ENCODE data around the gene ATG7.
"Not testable (repeated sequence)": the region's sequence is repeated elsewhere in the genome, so short reads cannot be mapped to it uniquely, and the experiment has no call there.

Gene ATG7

DNA sequence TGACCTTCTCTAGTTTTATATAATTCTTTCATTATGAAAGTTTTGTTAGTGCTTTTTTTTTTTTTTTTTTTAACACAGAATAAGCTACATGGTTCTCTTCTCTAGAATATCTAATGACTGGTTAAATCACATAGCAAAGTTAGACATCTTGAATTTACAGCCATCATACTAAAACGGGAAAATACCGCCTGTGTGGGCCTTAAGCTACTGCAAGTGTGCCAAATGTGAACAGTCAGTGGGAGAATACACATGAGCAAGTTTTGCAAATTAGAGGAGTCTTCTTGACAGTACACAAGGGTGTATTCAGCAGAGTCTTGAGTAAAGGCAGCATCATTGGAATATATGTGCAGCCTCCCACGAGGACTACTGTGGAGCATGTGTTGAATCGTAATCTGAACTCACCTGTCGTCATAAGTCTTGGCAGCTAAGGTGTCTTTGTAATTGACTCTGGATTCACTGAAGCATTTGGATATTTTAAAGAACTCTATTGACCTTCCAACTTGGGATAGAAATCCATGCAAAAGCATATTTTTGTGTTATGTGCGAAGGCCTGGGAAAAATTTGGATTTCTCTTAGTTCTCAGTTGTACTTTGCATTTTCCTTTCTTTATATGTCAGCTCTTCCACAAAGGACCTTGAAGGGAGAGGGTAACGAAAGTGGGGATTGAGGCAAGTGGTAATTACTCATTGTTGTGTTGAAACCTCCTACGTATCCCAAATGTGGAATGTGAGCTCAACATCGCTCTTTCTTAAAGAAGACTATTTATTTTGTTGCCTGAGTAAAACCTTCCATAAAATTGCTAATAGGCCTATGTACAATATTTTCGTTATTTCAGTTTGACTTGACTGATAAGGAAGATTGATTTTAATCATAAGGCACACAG, 117.4 kb downstream of the ATG7 start:
- no peak for DNase-seq (ENCODE audit: low spot score)

DNA sequence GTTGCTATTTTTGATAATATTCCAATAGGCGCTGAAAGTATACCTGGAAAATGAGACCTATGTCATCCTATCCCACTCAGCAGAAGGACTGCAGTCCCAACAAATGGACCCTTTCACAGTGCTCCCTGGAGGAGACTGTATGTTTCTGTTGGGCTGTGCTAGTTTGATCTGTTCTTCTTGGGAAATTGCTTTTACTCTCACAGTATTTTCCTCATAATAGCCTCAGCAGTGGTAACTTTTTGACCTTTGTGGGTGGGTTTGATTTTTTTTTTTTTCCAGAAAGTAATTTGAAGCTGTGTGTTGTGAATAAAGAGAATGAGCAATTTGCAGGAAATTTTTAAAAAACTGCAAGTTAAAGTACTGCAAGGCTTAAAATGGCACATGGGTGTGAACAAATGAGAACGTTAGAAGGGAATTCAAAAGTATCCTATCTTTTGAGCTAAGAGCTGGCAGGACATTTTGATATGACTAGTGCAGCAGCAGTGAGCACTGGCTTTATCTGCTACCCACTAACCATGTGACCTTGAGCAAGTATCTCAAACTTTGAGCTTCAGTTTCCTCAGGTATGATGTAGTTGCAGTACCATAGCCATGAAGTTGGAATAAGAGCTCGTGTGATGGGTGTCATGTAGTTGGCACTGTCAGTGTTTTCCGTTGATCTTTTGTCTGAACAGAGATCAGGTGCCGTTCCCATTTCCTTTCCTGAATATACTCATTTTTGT, 118.4 kb downstream of the ATG7 start:
- DNase-seq (ENCODE audit: low spot score): no peak

DNA sequence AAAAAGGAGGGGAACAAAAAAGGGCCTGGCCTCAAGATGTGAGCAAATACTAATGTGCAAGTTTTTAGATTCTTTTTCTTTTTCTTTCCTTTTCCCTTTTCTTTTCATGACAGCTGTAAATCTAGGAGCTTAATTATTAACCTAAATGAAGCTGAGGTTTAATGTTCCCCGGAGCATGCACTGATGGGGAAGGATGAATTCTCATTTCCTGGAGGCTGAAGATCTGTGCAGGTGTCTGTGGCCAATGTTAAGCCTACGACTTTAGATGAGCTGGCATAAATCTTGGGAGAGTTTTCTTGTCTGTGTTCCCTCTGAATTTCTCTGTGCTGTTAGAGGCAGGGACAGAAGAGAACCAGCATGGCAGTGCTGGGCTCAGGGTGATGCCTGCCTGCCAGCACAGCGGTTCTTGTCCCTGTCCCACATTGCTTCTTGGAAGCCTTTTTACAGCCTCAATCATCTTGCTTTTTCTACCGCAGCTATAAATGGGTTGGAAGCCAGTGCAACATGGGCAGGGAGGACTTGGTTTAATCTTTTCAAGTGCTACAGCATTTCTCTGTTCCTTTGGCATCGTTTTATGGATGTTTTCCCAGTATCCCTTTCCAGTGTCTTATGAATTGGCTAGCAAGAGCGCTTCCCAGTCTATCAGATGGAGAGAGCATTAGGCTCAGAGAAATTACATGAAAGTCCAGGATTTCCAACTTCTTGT, 119.1 kb downstream of the ATG7 start:
- no peak for DNase-seq (ENCODE audit: low spot score)

DNA sequence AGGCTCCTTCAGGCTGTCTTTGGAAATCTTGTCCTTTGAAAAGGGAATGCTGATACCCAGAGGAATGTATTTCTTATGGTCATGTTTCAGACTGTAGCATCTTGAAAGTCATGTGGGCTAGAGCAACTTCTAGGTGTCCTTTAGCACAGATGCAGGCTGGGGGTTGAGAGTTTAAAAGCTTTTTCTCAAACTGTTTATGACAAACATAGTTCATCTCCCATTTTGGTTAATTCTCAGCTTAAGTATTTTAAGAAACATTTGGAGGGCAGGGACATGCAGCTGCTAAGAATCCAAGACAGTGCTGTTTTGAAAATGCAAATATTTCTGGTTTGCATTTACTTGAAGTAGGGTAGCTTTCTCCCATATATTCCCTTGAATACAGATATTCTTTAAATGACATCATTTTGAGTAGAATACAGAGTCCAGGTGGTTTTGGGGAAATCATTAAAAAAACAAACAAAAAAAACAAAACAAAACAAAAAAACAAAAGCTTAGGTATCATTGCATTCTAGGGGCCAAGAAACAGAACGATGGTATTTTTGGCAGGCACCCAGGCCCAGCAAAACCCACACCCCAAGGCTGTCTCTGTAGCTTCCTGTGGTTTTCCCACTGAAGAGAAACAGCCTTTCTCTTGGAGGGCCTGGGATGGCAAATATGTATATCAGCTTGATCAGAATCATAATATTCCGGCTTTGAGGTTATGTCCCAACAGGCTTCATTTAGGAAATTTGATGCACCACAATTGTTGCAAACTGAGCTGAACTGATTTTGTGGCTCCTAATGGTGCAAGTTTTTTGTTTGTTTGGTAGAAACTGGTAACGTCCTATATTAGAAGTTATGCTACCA, 120.0 kb downstream of the ATG7 start:
- DNase-seq (ENCODE audit: low spot score): no peak

DNA sequence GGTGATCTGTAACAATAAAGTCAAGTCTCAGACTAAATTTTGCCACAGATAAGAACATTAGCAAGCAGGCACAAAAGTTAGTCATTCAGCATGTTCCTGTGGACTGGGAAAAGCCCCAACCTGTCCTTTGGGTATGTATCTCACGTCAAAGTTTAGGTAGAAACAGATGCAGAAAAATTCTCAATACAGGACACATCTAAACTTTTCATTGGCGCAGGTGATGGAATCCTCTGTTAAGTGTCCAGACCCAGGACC, 120.6 kb downstream of the ATG7 start:
- DNase-seq (ENCODE audit: low spot score): no peak

DNA sequence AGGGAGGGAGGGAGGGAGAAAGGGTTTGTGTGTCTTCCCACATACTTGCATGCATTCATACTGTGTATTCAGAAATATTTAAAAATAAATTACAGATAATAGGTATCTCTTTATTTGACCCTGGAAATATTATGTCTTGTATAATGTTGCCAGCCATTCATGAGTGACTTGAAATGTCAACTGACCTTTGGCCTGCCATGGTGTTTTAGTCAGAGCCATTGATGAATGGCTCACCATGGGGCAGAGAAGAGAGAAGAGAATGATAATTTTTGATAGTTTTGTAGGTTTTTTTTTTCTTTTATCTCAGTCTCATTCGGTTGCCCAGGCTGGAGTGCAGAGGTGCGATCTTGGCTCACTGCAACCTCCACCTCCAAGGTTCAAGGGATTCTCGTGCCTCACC, 121.2 kb downstream of the ATG7 start:
- DNase-seq (ENCODE audit: low spot score): no peak

DNA sequence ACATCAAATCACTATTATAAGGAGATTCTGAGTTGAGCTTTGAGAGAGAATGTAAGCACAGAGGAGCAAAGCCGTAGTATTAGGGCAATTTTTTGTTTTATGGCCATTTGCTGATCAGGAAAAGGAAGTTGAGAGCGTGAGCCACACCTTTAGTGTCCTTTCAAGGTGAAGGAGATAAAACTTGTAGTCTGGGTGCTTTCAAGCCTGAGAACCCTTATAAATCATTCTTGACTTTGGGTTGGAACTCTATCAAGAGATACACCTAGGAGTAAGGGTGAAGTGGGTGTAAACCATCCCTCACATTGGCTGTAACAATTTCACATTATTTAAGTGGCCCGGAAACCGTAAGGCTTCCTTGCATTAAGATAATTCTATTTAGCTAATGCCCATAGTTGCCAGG, 122.2 kb downstream of the ATG7 start:
- DNase-seq (ENCODE audit: low spot score): no peak

DNA sequence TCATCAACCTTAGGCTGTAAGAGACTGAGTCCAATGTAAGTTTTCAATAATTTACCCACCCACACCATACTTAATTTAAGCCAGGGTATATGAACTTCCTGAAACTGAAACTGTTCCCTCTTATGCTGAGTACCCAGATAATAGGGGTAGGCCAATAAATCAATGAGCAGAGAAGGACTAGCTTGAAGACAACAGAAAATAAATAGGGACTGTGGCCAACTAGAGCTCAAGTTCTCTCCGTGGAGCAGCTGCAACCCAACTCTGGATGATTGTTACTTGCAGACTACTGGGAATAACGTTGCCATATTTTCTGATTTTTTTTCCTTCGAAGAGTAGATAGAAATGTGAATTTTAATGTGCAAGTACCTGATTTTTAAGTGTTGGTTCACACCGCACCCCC, 128.0 kb downstream of the ATG7 start:
- no peak for DNase-seq (ENCODE audit: low spot score)

DNA sequence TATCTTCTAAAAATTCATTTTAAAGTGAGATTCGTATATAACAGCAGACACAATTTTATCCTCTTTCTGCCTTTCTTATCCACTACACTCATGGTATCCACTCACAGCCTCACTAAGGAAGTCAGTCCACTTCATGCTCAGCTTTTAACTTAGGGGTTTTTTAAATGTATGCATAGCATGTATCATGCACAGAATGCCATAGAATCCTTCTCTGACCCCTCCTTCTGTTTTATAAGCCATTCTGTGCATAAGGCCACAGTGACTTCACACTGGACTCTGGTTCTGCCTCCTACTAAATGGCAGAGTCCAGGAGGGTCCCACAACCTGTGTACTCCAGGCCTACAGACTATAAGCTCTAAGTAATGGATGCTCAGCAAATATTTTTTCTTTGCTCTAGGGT, 129.2 kb downstream of the ATG7 start:
- DNase-seq (ENCODE audit: low spot score): no peak

DNA sequence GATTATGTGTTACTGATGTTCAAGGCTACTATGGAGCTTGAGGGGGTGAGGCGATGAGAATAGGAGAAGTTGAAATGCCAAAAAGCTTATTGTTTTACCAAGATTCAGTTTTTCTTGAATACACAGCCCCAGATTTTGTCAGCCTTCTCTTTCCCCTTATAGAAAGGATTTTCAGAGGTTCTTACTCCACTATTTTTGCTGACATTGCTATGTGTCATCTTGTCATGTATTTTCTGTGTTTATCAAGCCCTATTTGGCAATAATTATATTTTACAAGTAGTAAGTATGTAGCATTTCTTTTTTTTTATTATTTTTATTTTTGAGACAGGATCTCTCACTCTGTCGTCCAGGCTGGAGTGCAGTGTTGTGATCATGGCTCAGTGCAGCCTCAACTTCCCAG, 133.1 kb downstream of the ATG7 start:
- no peak for DNase-seq (ENCODE audit: low spot score)

DNA sequence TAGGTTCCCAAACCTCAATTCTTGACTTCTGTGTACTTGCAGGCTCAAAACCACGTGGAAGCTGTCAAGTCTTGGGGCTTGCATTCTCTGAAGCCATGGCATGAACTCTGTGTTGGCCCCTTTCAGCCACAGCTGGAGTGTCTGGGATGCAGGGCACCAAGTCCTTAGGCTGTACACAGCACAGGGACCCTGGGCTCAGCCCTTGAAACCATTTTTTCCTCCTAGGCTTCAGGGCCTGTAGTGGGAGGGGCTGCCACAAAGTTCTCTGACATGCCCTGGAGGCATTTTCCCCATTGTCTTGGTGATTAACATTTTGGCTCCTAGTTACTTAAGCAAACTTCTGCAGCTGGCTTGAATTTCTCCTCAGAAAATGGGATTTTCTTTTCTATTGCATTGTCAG, 135.4 kb downstream of the ATG7 start:
- no peak for DNase-seq (ENCODE audit: low spot score)

DNA sequence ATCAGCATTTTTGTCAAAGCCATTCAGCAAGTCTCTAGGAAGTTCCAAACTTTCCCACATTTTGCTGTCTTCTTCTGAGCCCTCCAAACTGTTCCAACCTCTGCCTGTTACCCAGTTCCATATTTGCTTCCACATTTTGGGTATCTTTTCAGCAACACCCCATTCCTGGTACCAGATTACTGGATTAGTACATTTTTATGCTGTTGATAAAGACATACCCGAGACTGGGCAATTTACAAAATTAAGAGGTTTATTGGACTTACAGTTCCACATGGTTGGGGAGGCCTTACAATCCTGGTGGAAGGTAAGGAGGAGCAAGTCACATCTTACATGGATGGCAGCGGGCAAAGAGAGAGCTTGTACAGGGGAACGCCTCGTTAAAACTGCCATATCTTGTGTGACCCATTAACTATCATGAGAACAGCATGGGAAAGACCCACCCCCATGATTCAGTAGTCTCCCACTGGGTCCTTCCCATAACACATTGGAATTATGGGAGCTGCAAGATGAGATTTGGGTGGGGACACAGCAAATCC, 136.2 kb downstream of the ATG7 start:
- not testable (repeated sequence) for DNase-seq (ENCODE audit: low spot score)

DNA sequence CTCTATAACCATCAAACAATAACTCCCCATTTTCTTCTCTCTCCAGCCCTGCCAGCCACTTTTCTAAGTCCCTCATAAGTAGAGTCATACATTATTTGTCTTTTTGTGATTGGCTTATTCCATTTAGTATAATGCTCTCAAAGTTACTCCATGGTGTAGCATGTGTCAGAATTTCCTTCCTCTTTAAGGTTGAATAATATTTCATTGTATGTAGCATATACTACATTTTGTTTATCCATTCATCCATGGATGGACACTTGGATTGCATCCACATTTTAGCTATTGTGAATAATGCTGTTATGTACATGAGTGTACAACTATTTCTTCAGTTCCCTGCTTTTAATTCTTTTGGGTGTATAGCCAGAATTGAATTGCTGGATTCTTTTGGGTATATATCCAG, 138.4 kb downstream of the ATG7 start:
- no peak for DNase-seq (ENCODE audit: low spot score)

DNA sequence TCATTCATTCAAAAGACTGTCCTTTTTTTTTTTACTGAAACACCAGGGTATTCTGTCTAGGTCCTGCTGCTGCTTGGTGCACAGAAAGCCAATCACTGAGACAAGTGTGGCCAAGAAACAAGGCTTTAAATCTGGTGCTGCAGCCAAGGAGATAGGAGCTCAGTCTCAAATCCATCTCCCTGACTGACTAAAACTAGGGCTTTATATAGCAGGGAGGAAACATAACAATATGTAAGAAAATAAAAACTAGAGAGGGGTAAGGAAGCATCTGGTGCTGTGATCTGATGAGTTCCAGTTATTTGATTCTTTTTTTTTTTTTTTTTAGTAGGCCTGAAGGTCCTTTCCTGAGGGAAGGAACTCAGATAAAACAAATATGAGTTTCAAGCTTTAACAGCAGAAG, 139.8 kb downstream of the ATG7 start:
- no peak for DNase-seq (ENCODE audit: low spot score)

DNA sequence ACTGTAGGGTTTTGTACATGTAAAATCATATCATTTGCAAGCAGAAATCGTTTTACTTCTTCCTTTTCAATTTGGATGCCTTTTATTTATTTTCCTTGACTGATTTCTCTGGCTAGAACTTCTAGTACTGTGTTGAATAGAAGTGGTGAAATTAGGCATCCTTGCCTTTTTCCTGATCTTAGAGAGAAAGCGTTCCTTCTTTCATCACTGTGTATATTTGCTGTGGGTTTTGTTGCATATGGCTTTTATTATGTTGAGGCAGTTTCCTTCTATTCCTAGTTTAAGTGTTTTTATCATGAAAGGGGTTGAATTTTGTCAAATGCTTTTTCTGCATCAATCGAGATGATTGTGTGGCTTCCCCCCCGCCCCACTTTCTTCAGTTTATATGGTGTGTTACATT, 140.9 kb downstream of the ATG7 start:
- DNase-seq (ENCODE audit: low spot score): no peak

DNA sequence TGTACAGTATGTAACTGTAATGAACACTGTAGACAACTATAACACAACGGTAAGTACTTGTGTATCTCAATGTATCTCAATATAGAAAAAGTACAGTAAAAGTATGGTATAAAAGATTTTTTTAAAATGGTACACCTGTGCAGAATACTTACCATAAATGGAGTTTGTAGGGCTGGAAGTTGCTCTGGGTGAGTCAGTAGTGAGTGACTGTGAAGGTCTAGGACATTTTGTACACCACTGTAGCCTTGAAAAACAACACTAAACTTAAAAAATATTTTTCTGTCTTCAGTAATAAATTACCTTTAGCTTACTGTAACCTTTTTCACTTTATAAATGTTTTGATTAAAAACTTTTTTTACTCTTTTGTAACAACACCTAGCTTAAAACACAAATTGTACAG, 142.9 kb downstream of the ATG7 start:
- DNase-seq (ENCODE audit: low spot score): no peak

DNA sequence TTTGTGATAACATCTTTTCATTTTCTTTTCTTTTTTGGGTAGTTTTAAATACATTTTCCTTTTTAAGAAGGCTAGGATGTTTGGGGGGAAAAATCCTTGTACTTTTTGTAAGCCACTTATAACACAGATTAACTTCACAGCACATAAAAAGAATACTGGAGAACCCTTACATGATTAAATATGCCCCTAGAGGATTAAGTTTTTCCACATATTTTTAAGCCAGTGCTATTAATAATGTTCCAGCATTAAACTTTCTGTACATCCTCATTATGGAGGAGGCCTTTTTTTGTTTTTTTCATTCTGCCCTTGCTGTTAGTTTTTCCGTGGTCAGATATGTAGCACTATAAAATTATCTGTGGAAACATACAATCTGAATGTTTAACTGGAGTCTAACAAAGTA, 147.9 kb downstream of the ATG7 start:
- no peak for DNase-seq (ENCODE audit: low spot score)

DNA sequence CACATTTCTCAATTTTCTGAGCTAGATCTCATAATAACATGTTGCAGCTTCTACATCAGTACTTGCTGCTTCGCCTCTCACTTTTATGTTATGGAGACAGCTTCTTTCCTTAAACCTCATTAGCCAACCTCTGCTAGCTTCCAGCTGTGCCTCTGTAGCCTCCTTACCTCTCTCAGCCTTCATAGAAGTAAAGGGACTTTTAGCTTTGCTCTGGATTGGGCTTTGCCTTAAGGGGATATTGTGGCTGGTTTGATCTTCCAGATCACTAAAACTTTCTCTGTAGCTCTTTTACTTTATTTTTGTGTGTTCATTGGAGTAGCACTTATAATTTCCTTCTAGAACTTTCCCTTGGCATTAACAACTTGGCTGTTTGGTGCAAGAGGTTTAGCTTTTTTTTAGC, 150.1 kb downstream of the ATG7 start:
- no peak for DNase-seq (ENCODE audit: low spot score)

DNA sequence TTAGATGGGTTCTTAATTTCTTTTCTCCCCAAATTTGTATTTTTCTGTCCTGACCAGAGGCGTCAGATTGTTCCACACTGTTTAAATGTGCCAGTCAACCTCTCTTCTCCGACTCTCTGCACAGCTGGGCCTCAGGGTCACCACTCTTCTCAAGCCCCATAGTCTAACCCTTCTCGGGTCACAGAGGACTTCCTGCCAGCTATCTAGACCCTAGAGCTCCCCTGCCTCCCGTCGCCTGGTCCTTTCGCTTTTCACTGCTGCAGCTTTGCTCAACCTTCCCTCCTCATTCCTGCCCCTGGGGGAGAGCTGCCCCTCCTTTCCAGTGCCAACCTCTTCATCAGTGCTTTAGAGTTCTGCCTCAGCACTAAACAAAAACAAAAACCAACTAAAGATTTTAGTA, 151.7 kb downstream of the ATG7 start:
- no peak for DNase-seq (ENCODE audit: low spot score)

DNA sequence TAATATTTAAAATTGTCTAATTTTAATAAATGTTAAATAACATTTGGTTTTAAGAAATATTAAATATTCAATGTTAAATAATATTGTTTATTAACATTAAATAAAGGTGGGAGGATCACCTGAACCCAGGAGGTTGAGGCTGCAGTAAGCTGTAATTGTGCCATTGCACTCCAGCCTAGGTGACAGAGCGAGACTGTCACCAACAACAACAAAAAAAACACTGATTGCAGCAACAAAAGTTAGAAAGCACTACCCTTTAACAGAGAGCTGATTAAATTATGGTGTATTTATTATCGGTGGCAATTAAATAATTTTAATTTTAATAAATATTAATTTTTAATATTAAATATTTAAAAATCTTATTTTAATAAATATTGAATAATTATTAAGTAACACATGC, 152.1 kb downstream of the ATG7 start:
- no peak for DNase-seq (ENCODE audit: low spot score)

DNA sequence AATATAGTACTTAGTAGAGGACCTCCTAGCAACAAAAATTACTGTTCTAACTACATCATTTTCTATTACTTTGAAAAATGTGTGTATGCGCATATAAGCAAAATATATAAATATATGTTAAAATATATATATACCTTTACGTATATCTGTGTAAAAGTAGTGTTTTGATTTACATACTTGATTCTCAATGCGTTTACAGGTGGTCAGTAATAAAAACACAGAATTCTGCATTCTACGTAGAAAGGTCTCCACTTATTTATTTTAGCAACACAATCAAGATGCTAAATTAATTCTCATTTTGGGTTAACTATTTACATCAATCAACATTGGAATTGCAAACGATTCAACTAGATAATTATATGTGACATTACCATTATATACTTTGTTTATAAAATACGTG, 158.0 kb downstream of the ATG7 start:
- no peak for DNase-seq (ENCODE audit: low spot score)

DNA sequence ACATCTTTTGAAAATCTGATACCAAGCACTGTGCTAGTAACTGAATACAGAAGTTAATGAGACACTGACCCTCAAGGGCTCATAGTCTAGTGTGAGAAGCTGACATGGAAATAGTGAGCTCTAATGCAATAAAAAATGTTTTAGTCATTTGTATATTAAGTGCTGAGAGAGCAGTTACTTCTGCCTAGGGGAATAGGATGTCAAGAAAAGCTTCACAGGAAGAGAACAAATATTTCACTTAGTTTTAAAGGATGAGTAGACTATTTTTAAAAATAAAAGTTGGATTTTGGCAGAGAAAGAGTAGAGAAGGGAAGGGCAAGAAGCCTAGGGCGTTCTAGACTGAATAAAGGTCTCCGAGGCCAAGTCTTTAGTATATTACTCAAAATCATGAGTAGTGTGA, 158.4 kb downstream of the ATG7 start:
- DNase-seq (ENCODE audit: low spot score): no peak

Measured in CD4-positive, alpha-beta T cell treated with Interleukin-15 for 4 hours (primary cell).